ENCODE data around the gene PNMA6F. TPM values are rescaled to one million over a fixed set of nuclear protein-coding genes. Genes with fewer than 3 reads are reported as not detected.
A peak's percentile ranks its signal among the peaks of the same experiment; 100 is the strongest.
"Not testable (repeated sequence)": the region's sequence is repeated elsewhere in the genome, so short reads cannot be mapped to it uniquely, and the experiment has no call there.

Gene PNMA6F
- total RNA-seq, 1 donor from 2014 or later, result not detected

GRCh38 chrX:153336121-153336894 lies 14.7 kb upstream of the PNMA6F start:
- DNase-seq (ENCODE audit: low spot score) (no peak), ATAC-seq (no peak)

DNA sequence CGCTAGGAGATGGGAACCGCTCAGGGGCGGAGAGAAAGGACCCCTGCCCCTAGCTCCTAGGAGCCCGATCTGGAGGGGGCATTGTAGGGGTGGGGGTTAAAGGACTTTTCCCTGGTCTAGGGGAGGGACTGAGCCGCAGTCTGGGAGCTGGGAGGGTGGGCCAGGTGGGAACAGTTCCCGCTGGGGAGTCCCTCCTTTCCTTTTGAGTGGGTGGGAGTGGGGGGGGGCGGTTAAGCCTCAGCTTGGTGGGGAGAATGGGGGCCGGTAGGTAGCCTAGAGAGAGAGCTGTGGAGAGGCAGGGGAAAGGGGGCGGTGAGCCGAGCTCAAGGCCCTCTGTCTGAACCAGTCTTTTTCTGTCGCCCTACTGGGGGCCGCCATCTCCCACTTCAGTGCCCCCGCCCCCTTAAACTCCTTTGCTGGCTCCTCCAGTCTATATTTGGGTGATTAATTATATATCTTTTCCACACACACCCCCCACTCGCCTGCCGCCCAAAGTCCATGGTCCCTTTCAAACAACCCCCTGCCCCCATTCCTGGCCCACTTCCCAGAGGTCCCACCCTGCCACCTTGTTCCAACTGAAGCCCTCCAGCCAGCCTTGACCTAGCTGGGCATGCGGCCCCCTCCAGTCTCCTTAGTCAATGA lies 13.2 kb upstream of the PNMA6F start:
- DNase-seq (ENCODE audit: low spot score), result no peak

GRCh38 chrX:153333821-153334653 lies 12.5 kb upstream of the PNMA6F start, which contains the start of gene ZNF275:
Gene ZNF275 (plus strand): TSS chrX:153334153. CDS start chrX:153336680, 2,527 bp downstream.
- DNase-seq (ENCODE audit: low spot score), result peak; percentile 81
- peak; percentile 99 for ATAC-seq

More for the DNA sequence above, 13.2 kb upstream of the PNMA6F start:
- no peak for ATAC-seq

GRCh38 chrX:153333266-153333665 lies 11.7 kb upstream of the PNMA6F start:
- DNase-seq (ENCODE audit: low spot score) (no peak), ATAC-seq (no peak)

GRCh38 chrX:153327561-153327960 lies 6.0 kb upstream of the PNMA6F start:
- ATAC-seq (no peak), DNase-seq (ENCODE audit: low spot score) (no peak)

DNA sequence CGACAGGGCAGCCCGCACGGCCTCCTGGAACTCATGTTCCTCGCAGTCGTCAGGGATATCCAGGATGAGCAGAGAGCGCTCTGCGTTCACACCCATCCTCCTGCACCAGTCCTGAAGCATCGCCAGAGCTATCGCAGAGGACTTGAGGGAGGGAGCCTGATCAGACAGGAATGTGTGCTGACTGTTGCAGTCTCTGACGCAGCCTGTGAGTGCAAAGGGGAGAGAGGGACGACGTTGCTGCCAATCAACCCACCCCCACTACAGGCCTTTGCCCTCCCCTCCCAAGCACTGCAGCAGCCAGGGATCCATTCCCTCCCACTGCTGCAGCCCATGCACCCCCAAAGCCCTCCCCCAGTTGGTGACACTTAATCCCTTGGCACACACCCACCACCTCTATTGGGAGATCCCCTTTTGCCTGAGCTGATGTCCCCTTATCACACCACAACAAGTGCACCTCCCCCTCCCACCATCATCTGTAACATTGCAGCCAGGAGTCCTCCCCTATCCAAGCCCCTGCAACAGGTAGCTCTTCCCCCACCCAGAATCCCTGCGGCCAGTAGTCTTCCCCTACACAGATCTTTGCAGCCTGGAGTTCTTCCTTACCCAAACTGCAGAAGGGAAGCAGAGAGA lies 897 bp downstream of the PNMA6F start:
- ATAC-seq (no peak), DNase-seq (ENCODE audit: low spot score) (no peak)

DNA sequence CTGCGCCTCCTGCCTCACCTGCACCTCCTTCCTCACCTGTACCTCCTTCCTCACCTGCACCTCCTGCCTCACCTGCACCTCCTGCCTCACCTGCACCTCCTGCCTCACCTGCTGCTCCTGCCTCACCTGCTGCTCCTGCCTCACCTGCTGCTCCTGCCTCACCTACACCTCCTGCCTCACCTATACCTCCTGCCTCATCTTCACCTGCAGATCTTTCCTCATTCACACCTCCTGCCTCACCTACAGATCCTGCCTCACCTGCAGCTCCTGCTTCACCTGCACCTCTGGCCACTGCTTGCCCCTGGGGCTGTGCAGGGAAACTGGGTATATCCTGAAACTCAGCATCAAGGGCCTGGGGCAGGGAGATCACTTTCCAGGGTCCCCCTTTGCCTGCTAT lies 1.5 kb downstream of the PNMA6F start:
- not testable (repeated sequence) for DNase-seq (ENCODE audit: low spot score); ATAC-seq

- no peak for DNase-seq (ENCODE audit: low spot score)
- ATAC-seq, result no peak
Measured at GRCh38 chrX:153319295-153320046, 2.1 kb downstream of the PNMA6F start.

- no peak for ATAC-seq
- DNase-seq (ENCODE audit: low spot score), result no peak
Measured at GRCh38 chrX:153318811-153319210, 2.8 kb downstream of the PNMA6F start.

DNA sequence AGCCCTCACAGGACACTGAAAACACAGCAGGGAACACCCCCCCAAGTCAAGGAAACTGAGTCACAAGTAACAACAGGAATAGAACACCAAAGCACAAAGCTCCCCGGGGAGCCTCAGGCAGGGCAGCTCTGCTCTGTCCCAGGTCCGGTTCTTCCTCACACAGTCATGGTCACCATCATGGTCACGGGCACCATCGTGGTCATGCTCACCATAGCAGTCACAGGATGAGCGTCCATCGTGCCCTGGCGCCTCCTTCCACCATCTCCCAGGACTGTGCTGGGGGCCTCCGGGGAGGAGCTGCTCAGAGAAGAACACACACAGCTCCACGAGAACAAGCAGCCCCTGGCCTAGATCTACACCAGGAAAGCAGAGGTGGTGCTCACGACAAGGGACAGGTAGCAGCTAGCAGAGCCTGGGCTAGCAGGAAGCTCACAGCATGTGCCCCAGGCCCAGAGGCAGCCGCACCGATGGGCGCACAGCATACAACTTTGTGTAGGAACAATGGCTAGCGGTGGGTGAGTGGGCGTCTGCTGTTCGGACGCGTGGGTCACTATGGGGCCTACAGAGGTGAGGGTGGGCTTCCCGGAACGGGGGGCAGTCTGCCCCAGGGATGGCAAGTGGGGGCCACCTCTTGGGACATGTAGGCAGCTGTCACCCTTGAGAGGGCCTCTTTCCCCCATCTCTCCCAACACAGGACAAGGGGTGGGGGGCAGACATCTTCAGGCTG lies 3.4 kb downstream of the PNMA6F start:
- DNase-seq (ENCODE audit: low spot score), result no peak
- no peak for ATAC-seq

GRCh38 chrX:153317306-153317705 lies 4.3 kb downstream of the PNMA6F start:
- no peak for DNase-seq (ENCODE audit: low spot score)
- ATAC-seq, result no peak

DNA sequence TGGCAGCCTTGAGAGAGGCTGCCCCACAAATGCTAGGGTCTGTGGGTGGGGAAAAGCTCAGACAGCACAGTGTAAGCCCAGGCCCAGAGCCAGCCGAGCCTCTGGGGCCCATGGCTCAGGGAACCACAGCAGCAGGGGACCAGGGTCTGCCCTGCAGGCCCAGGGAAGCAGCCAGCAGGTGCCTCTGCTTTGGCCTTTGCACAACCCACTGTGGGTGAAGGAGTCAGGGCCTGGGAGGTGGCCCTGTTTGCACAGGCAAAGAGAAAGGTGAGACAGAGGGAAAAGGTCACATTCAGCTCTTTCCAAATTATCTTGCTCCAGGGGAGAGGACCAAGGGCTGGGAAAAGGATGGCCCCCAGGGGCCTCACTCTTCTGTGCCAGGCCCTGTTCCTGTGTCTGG lies 8.7 kb downstream of the PNMA6F start:
- ATAC-seq (peak; percentile 97), DNase-seq (ENCODE audit: low spot score) (no peak)

DNA sequence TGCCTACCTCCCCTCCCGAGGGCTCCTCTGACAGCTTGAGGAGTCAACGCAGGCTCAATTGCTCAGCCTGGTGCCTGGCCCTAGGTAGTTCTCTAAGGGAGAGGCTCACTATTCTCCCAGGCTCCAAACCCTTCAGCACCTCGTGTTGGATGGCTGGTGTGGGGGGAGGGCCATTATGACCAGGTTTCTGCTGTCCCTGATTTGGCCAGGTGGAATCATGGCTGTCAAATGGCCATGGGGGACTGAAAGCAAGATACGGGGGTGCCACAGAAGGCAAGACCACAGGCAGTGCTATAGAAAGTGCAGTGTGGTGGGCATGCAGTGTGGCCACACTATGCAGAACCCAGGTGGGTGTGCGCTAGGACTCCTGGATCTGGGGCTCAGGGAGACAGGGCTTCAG lies 9.5 kb downstream of the PNMA6F start:
- ATAC-seq, result no peak
- no peak for DNase-seq (ENCODE audit: low spot score)

GRCh38 chrX:153310901-153311300 lies 10.7 kb downstream of the PNMA6F start:
- ATAC-seq (no peak), DNase-seq (ENCODE audit: low spot score) (no peak)

DNA sequence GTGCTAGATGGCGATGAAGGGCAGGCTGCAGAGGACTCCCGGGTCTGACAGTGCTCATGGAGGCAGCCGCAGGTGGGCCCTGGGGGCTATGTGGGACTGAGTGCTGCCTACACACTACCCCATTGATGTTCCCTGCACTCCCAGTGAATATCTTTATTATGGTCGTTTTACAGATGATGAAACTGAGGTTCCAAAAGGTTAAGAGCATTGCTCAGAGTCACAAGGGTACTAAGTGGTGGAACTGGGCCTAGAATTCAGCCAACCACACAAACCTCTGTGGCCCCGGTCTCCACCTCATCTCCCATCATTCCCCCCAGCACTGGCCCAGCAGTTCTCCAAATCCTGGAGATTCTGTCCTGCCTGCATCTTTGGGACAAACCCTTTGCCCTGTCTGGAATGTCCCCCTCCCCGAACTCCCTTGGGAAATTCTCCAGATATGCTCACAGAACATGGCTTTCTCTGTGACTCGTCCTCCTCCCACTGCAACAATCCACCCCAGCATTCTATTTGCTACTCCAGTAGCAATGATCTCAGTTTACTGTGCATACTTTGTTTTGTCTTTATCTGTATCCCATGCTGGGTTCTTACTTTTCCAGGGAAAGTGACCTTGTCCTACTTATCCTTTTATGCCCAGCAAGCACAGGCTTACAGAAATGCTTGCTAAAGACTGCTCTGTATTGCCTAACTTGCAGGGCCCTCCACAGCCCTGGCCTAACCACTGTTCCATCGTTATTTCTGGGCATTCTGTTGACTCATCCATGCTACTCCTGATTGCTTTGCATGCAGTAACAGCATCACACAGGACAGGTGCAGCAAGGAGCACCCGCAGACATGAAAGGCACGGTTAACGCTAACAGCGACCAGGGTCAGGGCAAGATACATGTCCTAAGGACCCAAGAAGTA lies 14.0 kb downstream of the PNMA6F start:
- ATAC-seq (no peak), DNase-seq (ENCODE audit: low spot score) (no peak)

DNA sequence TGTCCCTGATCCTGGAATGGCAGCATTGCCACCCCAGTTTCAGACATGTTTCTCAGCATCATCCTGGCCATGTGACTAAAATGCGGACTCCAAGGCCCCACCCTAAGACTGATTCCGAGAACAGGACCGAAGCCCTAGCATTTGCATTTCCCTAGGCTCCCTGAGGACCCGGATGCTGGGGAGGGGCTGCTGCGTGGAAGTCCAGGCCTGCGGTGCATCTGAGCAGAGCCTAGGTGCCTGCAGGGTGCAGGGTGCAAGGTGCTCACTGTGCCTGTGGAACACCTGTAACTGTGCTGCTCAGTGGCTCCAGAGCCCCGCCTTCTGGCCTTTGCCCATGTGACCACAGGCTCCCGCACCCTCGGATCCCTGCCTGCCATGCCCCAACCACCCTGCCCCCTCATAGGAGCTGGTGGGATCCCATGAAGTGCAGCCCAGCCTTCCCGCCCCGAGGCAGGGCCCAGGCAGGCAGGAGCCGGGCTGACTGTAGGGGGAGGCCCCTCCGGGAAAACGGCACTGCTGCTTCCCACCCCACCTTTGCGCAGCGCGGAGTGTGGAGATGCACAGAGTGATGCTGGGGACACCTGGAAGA lies 14.9 kb downstream of the PNMA6F start:
- ATAC-seq (no peak), DNase-seq (ENCODE audit: low spot score) (no peak)

DNA sequence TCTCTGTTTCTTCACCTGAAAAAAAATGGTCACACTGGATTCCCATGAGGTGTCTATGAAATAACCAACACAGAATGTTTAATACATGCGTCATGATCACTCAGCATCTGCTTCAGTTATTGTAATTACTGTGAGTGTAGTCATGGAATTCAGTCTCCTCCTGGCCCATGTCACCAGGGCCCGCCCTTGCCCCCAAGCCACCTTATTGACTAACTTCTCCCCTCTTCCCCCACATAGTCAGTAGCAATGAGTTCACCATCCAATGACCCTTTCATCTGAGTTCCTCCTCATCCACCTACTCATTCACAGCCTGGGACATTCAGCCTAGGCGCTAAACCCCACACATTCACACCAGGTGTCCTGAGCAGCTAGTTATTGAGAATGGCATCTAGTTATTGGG lies 15.6 kb downstream of the PNMA6F start:
- ATAC-seq, result no peak
- DNase-seq (ENCODE audit: low spot score), result no peak

All from left lobe of liver (tissue), 2 donors.